KOPT-K1 (cell line): ENCODE results near the gene ZRANB1.

ENCODE experiments used
- H3K27ac ChIP-seq: fragments of 200-600 bp; sonication (generic); 2 replicates; pipeline ENCODE4 v1.5.1; 2016; ENCODE audit warnings: antibody characterized with exemption, mild to moderate bottlenecking, low read depth, low read length; ENCODE audit not compliant: poor library complexity, severe bottlenecking
- H3K36me3 ChIP-seq: fragments of 200-600 bp; sonication (generic); 2 replicates; pipeline ENCODE4 v1.5.1; 2017; ENCODE audit warnings: antibody characterized with exemption, mild to moderate bottlenecking, low read length, moderate library complexity; ENCODE audit not compliant: insufficient read depth
- H3K9me3 ChIP-seq: fragments of 200-600 bp; sonication (generic); 2 replicates; pipeline ENCODE4 v1.5.1; 2017; ENCODE audit warnings: antibody characterized with exemption, low read length, mild to moderate bottlenecking; ENCODE audit not compliant: insufficient read depth, poor library complexity, severe bottlenecking

ZRANB1 gene

GRCh38 chr10:125000366-125001312, 58.7 kb downstream of the ZRANB1 start:
- Histone ChIP-seq H3K27ac (no peak overlapping the region), H3K9me3 (no peaks in the 10 kb centered on the region), H3K36me3 (no peaks in the 10 kb centered on the region)

GRCh38 chr10:125001313-125002046, 59.6 kb downstream of the ZRANB1 start:
- no peaks in the 10 kb centered on the region for H3K9me3 ChIP-seq
- no peaks in the 10 kb centered on the region for H3K36me3 ChIP-seq
- H3K27ac ChIP-seq, result no peak overlapping the region

GRCh38 chr10:125002047-125002422, 60.1 kb downstream of the ZRANB1 start:
- Histone ChIP-seq H3K9me3 (no peaks in the 10 kb centered on the region), H3K36me3 (no peaks in the 10 kb centered on the region), H3K27ac (no peak overlapping the region)

GRCh38 chr10:125002423-125003145, 60.7 kb downstream of the ZRANB1 start:
- no peaks in the 10 kb centered on the region for H3K9me3 ChIP-seq
- no peak overlapping the region for H3K27ac ChIP-seq
- no peaks in the 10 kb centered on the region for H3K36me3 ChIP-seq

GRCh38 chr10:125003146-125003900, 61.4 kb downstream of the ZRANB1 start:
- no peaks in the 10 kb centered on the region for H3K9me3 ChIP-seq
- H3K27ac ChIP-seq, result no peak overlapping the region
- no peaks in the 10 kb centered on the region for H3K36me3 ChIP-seq

GRCh38 chr10:125003901-125004467, 62.1 kb downstream of the ZRANB1 start:
- Histone ChIP-seq H3K9me3 (no peaks in the 10 kb centered on the region), H3K27ac (no peak overlapping the region), H3K36me3 (no peaks in the 10 kb centered on the region)

GRCh38 chr10:125004571-125005311, 62.8 kb downstream of the ZRANB1 start:
- H3K36me3 ChIP-seq, result no peaks in the 10 kb centered on the region
- H3K9me3 ChIP-seq, result no peaks in the 10 kb centered on the region
- no peak overlapping the region for H3K27ac ChIP-seq

GRCh38 chr10:125005312-125006187, 63.6 kb downstream of the ZRANB1 start:
- Histone ChIP-seq H3K36me3 (no peaks in the 10 kb centered on the region), H3K27ac (no peak overlapping the region)

GRCh38 chr10:125006188-125006680, 64.3 kb downstream of the ZRANB1 start:
- Histone ChIP-seq H3K36me3 (no peaks in the 10 kb centered on the region), H3K27ac (no peak overlapping the region), H3K9me3 (no peaks in the 10 kb centered on the region)

More at GRCh38 chr10:125005312-125006187, 63.6 kb downstream of the ZRANB1 start:
- no peaks in the 10 kb centered on the region for H3K9me3 ChIP-seq

- H3K27ac ChIP-seq, result no peak overlapping the region
- no peaks in the 10 kb centered on the region for H3K36me3 ChIP-seq
- no peaks in the 10 kb centered on the region for H3K9me3 ChIP-seq
Measured at GRCh38 chr10:125006921-125007426, 65.1 kb downstream of the ZRANB1 start.

GRCh38 chr10:125007436-125007835, 65.5 kb downstream of the ZRANB1 start:
- no peaks in the 10 kb centered on the region for H3K36me3 ChIP-seq
- no peak overlapping the region for H3K27ac ChIP-seq
- no peaks in the 10 kb centered on the region for H3K9me3 ChIP-seq

- no peak overlapping the region for H3K27ac ChIP-seq
- H3K36me3 ChIP-seq, result no peaks in the 10 kb centered on the region
- H3K9me3 ChIP-seq, result no peaks in the 10 kb centered on the region
Measured at GRCh38 chr10:125008689-125009638, 67.0 kb downstream of the ZRANB1 start.
